Measurements from ENCODE around the gene MCAT. TPM values are rescaled to one million over a fixed set of nuclear protein-coding genes. Genes with fewer than 3 reads are reported as not detected.

MCAT gene
- polyA plus RNA-seq, 1 donor (not counting 4 experiments of a cell fraction or from before 2014, with no cell fraction given), result 13.9 TPM

- no peaks in the 10 kb centered on the region for H3K9me3 ChIP-seq (ENCODE audit: control insufficient read depth, low read depth, low read length)
- H3K4me3 ChIP-seq (ENCODE audit: control insufficient read depth in 2 of 3, extremely low read depth in 1 of 3, insufficient read depth in 2 of 3, low read depth in 1 of 3, low read length in 3 of 3), result no peak overlapping the region
- TF ChIP-seq EZH2 (IDR thresholded peaks at IDR 0.05; ENCODE audit: low read length) (no peak), CTCF (optimal IDR thresholded peaks at IDR 0.05 in 1 of 3, IDR thresholded peaks at IDR 0.05 in 1 of 3, conservative IDR thresholded peaks at IDR 0.05 in 1 of 3; ENCODE audit: extremely low read depth in 1 of 3, insufficient read depth in 2 of 3, low read length in 3 of 3) (no peak)
- peaks cover 13% of the 10 kb centered on the region for H3K4me1 ChIP-seq (ENCODE audit: control insufficient read depth, extremely low read depth, insufficient read depth, low read length)
- DNase-seq (ENCODE audit: low read depth, low spot score), result no peak
- H3K27ac ChIP-seq (ENCODE audit: control insufficient read depth, insufficient read depth, low read length), result no peak overlapping the region
- peaks cover 28% of the 10 kb centered on the region for H3K79me2 ChIP-seq (ENCODE audit: control insufficient read depth, insufficient read depth, low read length)
- FAIRE-seq, result no peak
- no peaks in the 10 kb centered on the region for H4K20me1 ChIP-seq (ENCODE audit: control insufficient read depth, extremely low read depth, insufficient read depth, low read length)
- peak overlapping the region; percentile 44 for H2AFZ ChIP-seq (ENCODE audit: control insufficient read depth, low read length)
- peaks cover 4 to 11% of the 10 kb centered on the region in 2 experiments for H3K36me3 ChIP-seq (ENCODE audit: control insufficient read depth in 2 of 2, extremely low read depth in 1 of 2, insufficient read depth in 2 of 2, low read length in 2 of 2)
- no peaks in the 10 kb centered on the region for H3K9me1 ChIP-seq (ENCODE audit: control insufficient read depth, extremely low read depth, insufficient read depth, low read length)
- H3K9ac ChIP-seq (ENCODE audit: control insufficient read depth, extremely low read depth, insufficient read depth, low read length), result no peak overlapping the region
- no peaks in the 10 kb centered on the region for H3K27me3 ChIP-seq (ENCODE audit: control insufficient read depth, extremely low read depth, insufficient read depth, low read length)
- dilution Hi-C loops (cut with MboI; ENCODE audit: extremely low pct_ligation_motif_present, low sequenced_read_pairs), result no loop called here
- H3K4me2 ChIP-seq (ENCODE audit: control insufficient read depth, extremely low read depth, insufficient read depth, low read depth, low read length), result no peak overlapping the region
Measured at GRCh38 chr22:43144949-43145348, 1.8 kb upstream of the MCAT start.

DNA sequence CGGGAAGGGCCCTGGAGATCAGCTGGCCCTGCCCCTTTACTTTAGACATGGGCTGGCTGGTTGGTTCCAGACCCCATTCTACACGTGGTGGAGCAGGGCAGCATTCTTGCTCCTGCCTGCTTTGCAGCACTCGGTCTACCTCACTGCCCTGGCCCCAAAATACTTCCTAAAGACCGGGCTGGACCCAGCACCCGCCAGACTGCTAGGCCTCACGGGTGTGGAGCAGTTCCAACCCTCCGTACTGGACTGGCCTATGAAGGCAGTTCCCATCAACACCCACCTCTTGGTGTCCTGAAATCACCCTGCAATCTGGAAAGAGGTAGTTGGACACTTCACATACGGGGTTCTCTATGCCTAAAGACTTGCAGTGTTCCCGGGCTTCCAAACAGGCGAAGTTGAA, 6.4 kb downstream of the MCAT start:
- H3K27ac ChIP-seq (ENCODE audit: control insufficient read depth, insufficient read depth, low read length), result no peak overlapping the region
- no peak overlapping the region for H3K4me3 ChIP-seq (ENCODE audit: control insufficient read depth in 2 of 3, extremely low read depth in 1 of 3, insufficient read depth in 2 of 3, low read depth in 1 of 3, low read length in 3 of 3)
- dilution Hi-C loops (cut with MboI; ENCODE audit: extremely low pct_ligation_motif_present, low sequenced_read_pairs), result no loop called here
- no peak overlapping the region for H3K9ac ChIP-seq (ENCODE audit: control insufficient read depth, extremely low read depth, insufficient read depth, low read length)
- peaks cover 1% of the 10 kb centered on the region for H3K4me1 ChIP-seq (ENCODE audit: control insufficient read depth, extremely low read depth, insufficient read depth, low read length)
- H4K20me1 ChIP-seq (ENCODE audit: control insufficient read depth, extremely low read depth, insufficient read depth, low read length), result no peaks in the 10 kb centered on the region
- no peaks in the 10 kb centered on the region for H3K9me3 ChIP-seq (ENCODE audit: control insufficient read depth, low read depth, low read length)
- FAIRE-seq (no peak), DNase-seq (ENCODE audit: low read depth, low spot score) (no peak)
- H3K79me2 ChIP-seq (ENCODE audit: control insufficient read depth, insufficient read depth, low read length), result peaks cover 17% of the 10 kb centered on the region
- no peak overlapping the region for H2AFZ ChIP-seq (ENCODE audit: control insufficient read depth, low read length)
- H3K27me3 ChIP-seq (ENCODE audit: control insufficient read depth, extremely low read depth, insufficient read depth, low read length), result no peaks in the 10 kb centered on the region
- no peak overlapping the region for H3K4me2 ChIP-seq (ENCODE audit: control insufficient read depth, extremely low read depth, insufficient read depth, low read depth, low read length)
- H3K9me1 ChIP-seq (ENCODE audit: control insufficient read depth, extremely low read depth, insufficient read depth, low read length), result no peaks in the 10 kb centered on the region
- peaks cover 33 to 47% of the 10 kb centered on the region in 2 experiments for H3K36me3 ChIP-seq (ENCODE audit: control insufficient read depth in 2 of 2, extremely low read depth in 1 of 2, insufficient read depth in 2 of 2, low read length in 2 of 2)
- TF ChIP-seq EZH2 (IDR thresholded peaks at IDR 0.05; ENCODE audit: low read length) (no peak), CTCF (optimal IDR thresholded peaks at IDR 0.05 in 1 of 3, IDR thresholded peaks at IDR 0.05 in 1 of 3, conservative IDR thresholded peaks at IDR 0.05 in 1 of 3; ENCODE audit: extremely low read depth in 1 of 3, insufficient read depth in 2 of 3, low read length in 3 of 3) (no peak)
